ENCODE results near the gene LAMTOR5. TPM values are rescaled to one million over a fixed set of nuclear protein-coding genes. Genes with fewer than 3 reads are reported as not detected.
"Not testable (repeated sequence)": the region's sequence is repeated elsewhere in the genome, so short reads cannot be mapped to it uniquely, and the experiment has no call there.

The LAMTOR5 gene
- total and polyA plus RNA-seq, 7 experiments from 2014 or later, result 63.3 to 238 (median 87.5) TPM

GRCh38 chr1:110439873-110440272, 32.4 kb upstream of the LAMTOR5 start:
- ATAC-seq; H3K9me3 ChIP-seq (ENCODE audit: control insufficient read depth in 2 of 3, low read length in 3 of 3); intact Hi-C loops (cut with micrococcal nuclease); H3K27ac ChIP-seq (ENCODE audit: low read depth, low read length); POLR2A ChIA-PET; H3K4me3 Mint-ChIP-seq; H3K36me3 ChIP-seq (ENCODE audit: control insufficient read depth in 2 of 3, insufficient read depth in 3 of 3, low read length in 3 of 3); H3K9me3 Mint-ChIP-seq; H3K27ac Mint-ChIP-seq; H3K27me3 ChIP-seq (ENCODE audit: control insufficient read depth in 2 of 2, insufficient read depth in 2 of 2, low read length in 2 of 2); H3K36me3 Mint-ChIP-seq; H3K4me3 ChIP-seq (ENCODE audit: low read length); H3K4me1 Mint-ChIP-seq; H3K4me1 ChIP-seq (ENCODE audit: control insufficient read depth in 2 of 2, insufficient read depth in 2 of 2, low read length in 2 of 2); DNase-seq: not testable (repeated sequence)
- CTCF ChIA-PET, result interaction anchor here (1.6 kb wide), 1 partner anchor 20 kb away, joined by 3 read pairs; no protein-coding TSS in a partner anchor
- H3K27me3 Mint-ChIP-seq, result peaks cover 0 to 20% (median 9%) of the 10 kb centered on the region in 5 donors

GRCh38 chr1:110438893-110439292, 31.4 kb upstream of the LAMTOR5 start:
- CTCF ChIA-PET, result interaction anchor here (1.6 kb wide), 1 partner anchor 21 kb away, joined by 3 read pairs; no protein-coding TSS in a partner anchor
- no peak overlapping the region for H3K27ac ChIP-seq (ENCODE audit: low read depth, low read length)
- H3K36me3 Mint-ChIP-seq, result no peaks in the 10 kb centered on the region
- no peaks in the 10 kb centered on the region for H3K36me3 ChIP-seq (ENCODE audit: control insufficient read depth in 2 of 3, insufficient read depth in 3 of 3, low read length in 3 of 3)
- intact Hi-C loops (cut with micrococcal nuclease), result no loop called here
- POLR2A ChIA-PET, result no interaction called here
- H3K4me3 Mint-ChIP-seq, result no peak overlapping the region
- H3K9me3 ChIP-seq (ENCODE audit: control insufficient read depth in 2 of 3, low read length in 3 of 3), result no peaks in the 10 kb centered on the region
- no peak overlapping the region for H3K27ac Mint-ChIP-seq
- ATAC-seq (no peak), DNase-seq (no peak)
- peaks cover 0 to 2% (median 0%) of the 10 kb centered on the region in 7 donors for H3K4me1 Mint-ChIP-seq
- no peaks in the 10 kb centered on the region for H3K9me3 Mint-ChIP-seq
- H3K4me1 ChIP-seq (ENCODE audit: control insufficient read depth in 2 of 2, insufficient read depth in 2 of 2, low read length in 2 of 2), result no peaks in the 10 kb centered on the region
- H3K27me3 Mint-ChIP-seq, result peaks cover 4 to 22% (median 9%) of the 10 kb centered on the region in 5 donors
- H3K27me3 ChIP-seq (ENCODE audit: control insufficient read depth in 2 of 2, insufficient read depth in 2 of 2, low read length in 2 of 2), result no peaks in the 10 kb centered on the region
- no peak overlapping the region for H3K4me3 ChIP-seq (ENCODE audit: low read length)

- ATAC-seq; H3K9me3 Mint-ChIP-seq; intact Hi-C loops (cut with micrococcal nuclease); POLR2A ChIA-PET; CTCF ChIA-PET; H3K4me3 ChIP-seq (ENCODE audit: low read length); H3K4me1 Mint-ChIP-seq; H3K36me3 Mint-ChIP-seq; H3K9me3 ChIP-seq (ENCODE audit: control insufficient read depth in 2 of 3, low read length in 3 of 3); H3K4me3 Mint-ChIP-seq; H3K4me1 ChIP-seq (ENCODE audit: control insufficient read depth in 2 of 2, insufficient read depth in 2 of 2, low read length in 2 of 2); H3K27ac ChIP-seq (ENCODE audit: low read depth, low read length); H3K27ac Mint-ChIP-seq; DNase-seq; H3K27me3 ChIP-seq (ENCODE audit: control insufficient read depth in 2 of 2, insufficient read depth in 2 of 2, low read length in 2 of 2); H3K36me3 ChIP-seq (ENCODE audit: control insufficient read depth in 2 of 3, insufficient read depth in 3 of 3, low read length in 3 of 3): not testable (repeated sequence)
- H3K27me3 Mint-ChIP-seq, result peaks cover 4 to 26% (median 9%) of the 10 kb centered on the region in 5 donors
Measured at GRCh38 chr1:110437645-110438299, 30.3 kb upstream of the LAMTOR5 start.

GRCh38 chr1:110436635-110437034, 29.1 kb upstream of the LAMTOR5 start:
- intact Hi-C loops (cut with micrococcal nuclease), result no loop called here
- Histone ChIP-seq H3K27me3 (ENCODE audit: control insufficient read depth in 2 of 2, insufficient read depth in 2 of 2, low read length in 2 of 2) (no peaks in the 10 kb centered on the region), H3K9me3 (ENCODE audit: control insufficient read depth in 2 of 3, low read length in 3 of 3) (no peaks in the 10 kb centered on the region), H3K4me3 (ENCODE audit: low read length) (no peak overlapping the region), H3K36me3 (ENCODE audit: control insufficient read depth in 2 of 3, insufficient read depth in 3 of 3, low read length in 3 of 3) (no peaks in the 10 kb centered on the region), H3K27ac (ENCODE audit: low read depth, low read length) (no peak overlapping the region), H3K4me1 (ENCODE audit: control insufficient read depth in 2 of 2, insufficient read depth in 2 of 2, low read length in 2 of 2) (no peaks in the 10 kb centered on the region)
- H3K27me3 Mint-ChIP-seq, result peaks cover 4 to 29% (median 12%) of the 10 kb centered on the region in 5 donors
- DNase-seq (no peak), ATAC-seq (no peak)
- H3K4me1 Mint-ChIP-seq, result peaks cover 0 to 2% (median 0%) of the 10 kb centered on the region in 7 donors
- H3K9me3 Mint-ChIP-seq, result no peaks in the 10 kb centered on the region
- ChIA-PET POLR2A (no interaction called here), CTCF (interaction anchor here (1.0 kb wide), 1 partner anchor 13 kb away, joined by 3 read pairs; no protein-coding TSS in a partner anchor)
- no peak overlapping the region for H3K4me3 Mint-ChIP-seq
- H3K27ac Mint-ChIP-seq, result no peak overlapping the region
- H3K36me3 Mint-ChIP-seq, result no peaks in the 10 kb centered on the region

- intact Hi-C loops (cut with micrococcal nuclease), result no loop called here
- no peaks in the 10 kb centered on the region for H3K4me1 ChIP-seq (ENCODE audit: control insufficient read depth in 2 of 2, insufficient read depth in 2 of 2, low read length in 2 of 2)
- no peak overlapping the region for H3K4me3 ChIP-seq (ENCODE audit: low read length)
- DNase-seq (no peak), ATAC-seq (no peak)
- H3K36me3 Mint-ChIP-seq, result no peaks in the 10 kb centered on the region
- ChIA-PET CTCF (no interaction called here), POLR2A (no interaction called here)
- H3K27ac Mint-ChIP-seq, result no peak overlapping the region
- no peak overlapping the region for H3K27ac ChIP-seq (ENCODE audit: low read depth, low read length)
- H3K27me3 ChIP-seq (ENCODE audit: control insufficient read depth in 2 of 2, insufficient read depth in 2 of 2, low read length in 2 of 2), result no peaks in the 10 kb centered on the region
- peaks cover 8 to 35% (median 27%) of the 10 kb centered on the region in 5 donors for H3K27me3 Mint-ChIP-seq
- no peaks in the 10 kb centered on the region for H3K9me3 ChIP-seq (ENCODE audit: control insufficient read depth in 2 of 3, low read length in 3 of 3)
- H3K4me1 Mint-ChIP-seq, result peaks cover 0 to 4% (median 0%) of the 10 kb centered on the region in 7 donors
- H3K36me3 ChIP-seq (ENCODE audit: control insufficient read depth in 2 of 3, insufficient read depth in 3 of 3, low read length in 3 of 3), result no peaks in the 10 kb centered on the region
- no peaks in the 10 kb centered on the region for H3K9me3 Mint-ChIP-seq
- H3K4me3 Mint-ChIP-seq, result no peak overlapping the region
Measured at GRCh38 chr1:110434946-110435345, 27.5 kb upstream of the LAMTOR5 start.

GRCh38 chr1:110433803-110434202, 26.3 kb upstream of the LAMTOR5 start:
- no peak overlapping the region for H3K4me3 ChIP-seq (ENCODE audit: low read length)
- Mint-ChIP-seq H3K4me1 (peaks cover 0 to 4% (median 0%) of the 10 kb centered on the region in 7 donors), H3K4me3 (no peak overlapping the region), H3K9me3 (peaks cover 0 to 1% (median 0%) of the 10 kb centered on the region in 11 donors), H3K27me3 (peaks cover 6 to 33% (median 20%) of the 10 kb centered on the region in 5 donors), H3K27ac (no peak overlapping the region), H3K36me3 (no peaks in the 10 kb centered on the region)
- ChIA-PET POLR2A (no interaction called here), CTCF (no interaction called here)
- H3K36me3 ChIP-seq (ENCODE audit: control insufficient read depth in 2 of 3, insufficient read depth in 3 of 3, low read length in 3 of 3), result no peaks in the 10 kb centered on the region
- no peaks in the 10 kb centered on the region for H3K27me3 ChIP-seq (ENCODE audit: control insufficient read depth in 2 of 2, insufficient read depth in 2 of 2, low read length in 2 of 2)
- H3K4me1 ChIP-seq (ENCODE audit: control insufficient read depth in 2 of 2, insufficient read depth in 2 of 2, low read length in 2 of 2), result no peaks in the 10 kb centered on the region
- DNase-seq, result no peak
- H3K27ac ChIP-seq (ENCODE audit: low read depth, low read length), result no peak overlapping the region
- intact Hi-C loops (cut with micrococcal nuclease), result no loop called here
- H3K9me3 ChIP-seq (ENCODE audit: control insufficient read depth in 2 of 3, low read length in 3 of 3), result no peaks in the 10 kb centered on the region
- ATAC-seq, result peak; percentile 78

GRCh38 chr1:110433213-110433612, 25.7 kb upstream of the LAMTOR5 start:
- CTCF ChIA-PET, result no interaction called here
- no peaks in the 10 kb centered on the region for H3K9me3 ChIP-seq (ENCODE audit: control insufficient read depth in 2 of 3, low read length in 3 of 3)
- no peak overlapping the region for H3K27ac ChIP-seq (ENCODE audit: low read depth, low read length)
- H3K36me3 ChIP-seq (ENCODE audit: control insufficient read depth in 2 of 3, insufficient read depth in 3 of 3, low read length in 3 of 3), result no peaks in the 10 kb centered on the region
- no peak overlapping the region for H3K4me3 ChIP-seq (ENCODE audit: low read length)
- intact Hi-C loops (cut with micrococcal nuclease), result no loop called here
- Mint-ChIP-seq H3K9me3 (peaks cover 0 to 1% (median 0%) of the 10 kb centered on the region in 11 donors), H3K27me3 (peaks cover 6 to 33% (median 18%) of the 10 kb centered on the region in 5 donors), H3K4me3 (no peak overlapping the region), H3K4me1 (peaks cover 0 to 4% (median 0%) of the 10 kb centered on the region in 7 donors), H3K27ac (no peak overlapping the region), H3K36me3 (no peaks in the 10 kb centered on the region)
- POLR2A ChIA-PET, result no interaction called here
- ATAC-seq (no peak), DNase-seq (no peak)
- no peaks in the 10 kb centered on the region for H3K4me1 ChIP-seq (ENCODE audit: control insufficient read depth in 2 of 2, insufficient read depth in 2 of 2, low read length in 2 of 2)
- no peaks in the 10 kb centered on the region for H3K27me3 ChIP-seq (ENCODE audit: control insufficient read depth in 2 of 2, insufficient read depth in 2 of 2, low read length in 2 of 2)
